ENCODE data around the gene ADCY5.

DNA sequence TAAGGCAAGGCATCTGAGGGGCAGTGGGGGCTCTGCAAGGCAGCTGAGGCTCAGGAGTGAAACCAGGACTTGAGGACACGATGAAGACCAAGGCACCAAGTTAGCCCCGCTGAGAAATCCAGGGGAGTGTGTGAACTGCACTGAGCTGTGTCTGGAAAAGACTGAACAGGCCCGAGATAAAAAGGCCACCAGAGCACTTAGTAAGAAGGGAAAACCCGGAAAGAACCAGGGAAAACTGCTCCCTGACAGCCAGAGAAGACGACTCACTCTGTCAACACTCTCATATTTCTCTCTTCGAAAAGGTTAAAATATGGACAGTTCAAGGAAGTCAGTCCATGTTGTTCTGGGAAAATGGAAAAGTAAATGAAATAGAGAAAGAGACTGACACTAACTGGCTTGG lies 138.1 kb downstream of the ADCY5 start:
- TF ChIP-seq, protein P1, sequence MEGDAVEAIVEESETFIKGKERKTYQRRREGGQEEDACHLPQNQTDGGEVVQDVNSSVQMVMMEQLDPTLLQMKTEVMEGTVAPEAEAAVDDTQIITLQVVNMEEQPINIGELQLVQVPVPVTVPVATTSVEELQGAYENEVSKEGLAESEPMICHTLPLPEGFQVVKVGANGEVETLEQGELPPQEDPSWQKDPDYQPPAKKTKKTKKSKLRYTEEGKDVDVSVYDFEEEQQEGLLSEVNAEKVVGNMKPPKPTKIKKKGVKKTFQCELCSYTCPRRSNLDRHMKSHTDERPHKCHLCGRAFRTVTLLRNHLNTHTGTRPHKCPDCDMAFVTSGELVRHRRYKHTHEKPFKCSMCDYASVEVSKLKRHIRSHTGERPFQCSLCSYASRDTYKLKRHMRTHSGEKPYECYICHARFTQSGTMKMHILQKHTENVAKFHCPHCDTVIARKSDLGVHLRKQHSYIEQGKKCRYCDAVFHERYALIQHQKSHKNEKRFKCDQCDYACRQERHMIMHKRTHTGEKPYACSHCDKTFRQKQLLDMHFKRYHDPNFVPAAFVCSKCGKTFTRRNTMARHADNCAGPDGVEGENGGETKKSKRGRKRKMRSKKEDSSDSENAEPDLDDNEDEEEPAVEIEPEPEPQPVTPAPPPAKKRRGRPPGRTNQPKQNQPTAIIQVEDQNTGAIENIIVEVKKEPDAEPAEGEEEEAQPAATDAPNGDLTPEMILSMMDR (IDR thresholded peaks at IDR 0.05), result no peak
- no peak for TF ChIP-seq POLR2A (IDR thresholded peaks at IDR 0.05)

All from lower leg skin (tissue), 3 donors.